IPS DF 4.7 (cell line): ENCODE results near the gene THRA.

ENCODE experiments used
- DNase-seq: peaks from one replicate; pipeline ENCODE4 v3.0.0-alpha.2; 2013; ENCODE audit warnings: low spot score; ENCODE audit errors: extremely low read depth

Gene THRA

DNA sequence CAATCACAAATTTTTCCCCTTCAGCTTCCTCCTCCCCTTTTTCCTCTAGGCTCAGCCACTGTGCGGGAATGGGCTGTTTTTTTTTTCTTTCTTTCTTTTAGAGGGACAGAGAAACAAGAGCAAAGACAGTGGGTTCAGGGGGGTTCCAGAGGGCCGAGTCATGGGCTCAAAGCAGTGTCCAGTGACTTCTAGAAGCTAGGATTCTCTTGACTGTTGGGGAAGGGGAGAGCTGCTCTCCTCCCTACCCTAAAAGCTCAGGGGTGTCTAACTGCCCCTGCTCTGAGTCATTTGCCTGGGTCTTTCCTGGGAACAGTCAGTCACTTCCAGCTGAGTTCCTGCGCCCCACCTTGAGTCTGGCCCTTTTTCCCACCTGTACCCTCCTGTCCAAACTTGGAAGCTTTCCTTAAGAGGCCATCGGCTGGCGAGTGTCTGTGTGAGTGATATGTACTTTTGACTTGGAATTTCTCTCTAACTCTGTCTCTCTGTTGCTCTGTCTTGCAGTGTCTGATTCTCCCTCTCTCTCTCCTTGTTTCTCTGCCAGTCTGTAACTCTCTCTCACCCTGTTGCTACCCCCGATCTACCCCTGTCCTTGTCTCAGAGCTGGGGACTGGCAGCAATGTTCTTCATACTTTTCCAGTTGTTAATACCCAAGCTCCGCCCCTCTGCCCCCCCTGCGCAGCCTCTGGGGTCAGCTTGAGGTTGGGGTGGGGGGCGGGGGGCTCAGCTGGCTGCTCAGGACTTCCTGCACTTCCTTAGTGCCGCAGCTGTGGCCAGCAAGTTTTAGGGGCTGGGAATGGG, 2.4 kb downstream of the THRA start:
- no peak for DNase-seq

DNA sequence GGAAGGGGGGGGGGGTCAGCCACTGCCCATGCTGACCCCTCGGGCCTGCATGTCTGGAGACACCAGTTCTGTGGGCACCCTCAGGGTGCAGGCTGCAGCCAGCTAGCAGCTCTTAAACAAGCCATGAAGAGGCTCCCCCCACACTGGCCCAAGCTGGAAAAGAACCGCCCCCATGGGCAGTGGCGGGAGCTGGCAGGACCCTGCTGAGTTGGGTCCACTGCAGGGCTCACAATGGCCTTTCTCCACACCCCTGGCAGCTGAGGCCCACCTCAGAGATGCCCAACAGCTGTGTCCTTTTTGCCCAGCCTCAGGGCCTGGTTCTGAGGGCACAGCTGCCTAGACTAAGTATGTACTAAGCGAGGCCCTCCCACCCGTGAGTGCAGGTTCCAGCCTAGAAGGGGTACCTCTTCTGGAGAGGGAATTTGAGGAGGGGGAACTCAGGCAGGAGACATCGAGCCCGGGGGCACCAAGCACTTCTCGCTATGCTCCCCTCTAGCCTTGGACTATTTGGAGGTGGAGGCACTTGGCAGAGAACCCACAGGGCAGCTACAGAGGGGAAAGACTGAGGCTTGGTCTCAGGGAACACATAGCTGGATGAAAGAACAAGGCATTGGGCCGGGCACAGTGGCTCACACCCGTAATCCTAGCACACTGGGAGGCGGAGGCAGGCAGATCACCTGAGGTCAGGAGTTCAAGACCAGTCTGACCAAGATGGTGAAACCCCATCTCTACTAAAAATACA, 3.2 kb downstream of the THRA start:
- no peak for DNase-seq

DNA sequence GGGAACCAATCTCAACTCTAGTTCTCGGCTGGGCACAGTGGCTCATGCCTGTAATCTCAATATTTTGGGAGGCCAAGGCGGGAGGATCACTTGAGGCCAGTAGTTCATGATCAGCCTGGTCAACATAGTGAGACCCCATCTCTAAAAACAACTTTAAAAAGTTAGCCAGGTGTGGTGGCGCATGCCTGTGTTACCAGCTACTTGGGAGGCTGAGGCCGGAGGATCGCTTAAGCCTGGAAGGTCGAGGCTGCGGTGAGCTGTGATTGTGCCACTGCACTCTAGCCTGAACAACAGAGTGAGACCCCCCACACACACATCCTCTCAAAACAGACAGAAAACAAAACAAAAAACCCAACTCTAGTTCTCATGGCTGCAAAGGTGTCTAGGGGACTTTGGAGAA, 4.9 kb downstream of the THRA start:
- no peak for DNase-seq

GRCh38 chr17:40068129-40068581, 5.4 kb downstream of the THRA start:
- DNase-seq, result no peak

DNA sequence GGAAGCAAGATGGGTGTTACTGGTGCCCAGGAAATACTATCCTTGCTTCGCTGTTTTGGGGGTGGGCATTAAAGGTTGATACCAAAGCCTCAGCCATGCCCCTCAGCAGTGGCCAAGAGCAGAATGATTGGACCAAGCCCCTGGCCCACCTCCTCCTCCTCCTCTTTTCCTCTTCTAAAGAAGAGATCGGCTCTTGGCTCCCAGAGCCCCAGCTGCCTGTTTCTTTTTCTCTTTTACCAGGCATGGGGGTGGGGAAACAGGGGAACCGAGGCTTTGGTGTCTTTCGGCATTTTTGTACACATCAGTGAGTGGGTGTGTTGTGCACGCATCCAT, 5.8 kb downstream of the THRA start:
- no peak for DNase-seq

DNA sequence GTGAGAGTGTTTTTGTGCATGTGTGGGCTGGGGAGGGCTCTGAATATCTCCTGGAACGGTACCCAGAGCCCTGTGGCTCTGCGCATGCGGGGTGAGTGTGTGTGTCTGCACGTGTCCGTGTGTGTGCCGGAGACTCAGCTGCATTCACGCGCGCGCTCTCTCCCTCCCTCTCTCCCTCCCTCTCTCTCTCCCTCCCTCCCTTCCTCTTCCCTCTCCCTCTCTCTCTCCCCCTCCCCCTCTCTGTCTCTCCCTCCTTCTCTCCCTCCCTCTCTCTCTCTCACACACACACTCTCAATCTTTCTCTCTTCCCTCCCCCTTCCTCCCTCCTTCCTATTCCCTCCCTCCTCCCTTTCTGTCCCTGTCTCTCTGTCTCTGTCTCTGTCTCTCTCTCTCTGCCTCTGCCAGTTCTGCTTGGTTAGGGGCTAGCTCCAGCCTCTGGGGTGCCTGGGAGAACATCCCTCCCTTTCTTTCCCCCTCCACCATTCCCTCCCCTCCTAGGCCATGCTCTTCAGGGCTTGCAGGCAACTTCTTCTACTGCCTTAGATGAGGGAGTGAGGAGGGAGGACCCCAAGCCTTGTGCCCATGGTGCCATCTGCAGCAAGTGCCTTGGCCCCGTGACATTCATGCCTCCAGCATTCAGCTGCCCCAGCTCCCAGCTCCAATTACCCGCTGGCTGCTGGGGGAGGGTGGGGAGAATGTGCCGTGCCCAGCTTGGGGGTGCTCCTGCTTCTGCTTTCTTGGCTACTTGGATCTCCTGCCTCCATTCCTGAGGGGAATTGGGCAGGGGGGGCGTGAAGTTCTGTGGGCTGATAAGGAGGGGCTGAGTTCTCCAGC, 6.4 kb downstream of the THRA start:
- no peak for DNase-seq

DNA sequence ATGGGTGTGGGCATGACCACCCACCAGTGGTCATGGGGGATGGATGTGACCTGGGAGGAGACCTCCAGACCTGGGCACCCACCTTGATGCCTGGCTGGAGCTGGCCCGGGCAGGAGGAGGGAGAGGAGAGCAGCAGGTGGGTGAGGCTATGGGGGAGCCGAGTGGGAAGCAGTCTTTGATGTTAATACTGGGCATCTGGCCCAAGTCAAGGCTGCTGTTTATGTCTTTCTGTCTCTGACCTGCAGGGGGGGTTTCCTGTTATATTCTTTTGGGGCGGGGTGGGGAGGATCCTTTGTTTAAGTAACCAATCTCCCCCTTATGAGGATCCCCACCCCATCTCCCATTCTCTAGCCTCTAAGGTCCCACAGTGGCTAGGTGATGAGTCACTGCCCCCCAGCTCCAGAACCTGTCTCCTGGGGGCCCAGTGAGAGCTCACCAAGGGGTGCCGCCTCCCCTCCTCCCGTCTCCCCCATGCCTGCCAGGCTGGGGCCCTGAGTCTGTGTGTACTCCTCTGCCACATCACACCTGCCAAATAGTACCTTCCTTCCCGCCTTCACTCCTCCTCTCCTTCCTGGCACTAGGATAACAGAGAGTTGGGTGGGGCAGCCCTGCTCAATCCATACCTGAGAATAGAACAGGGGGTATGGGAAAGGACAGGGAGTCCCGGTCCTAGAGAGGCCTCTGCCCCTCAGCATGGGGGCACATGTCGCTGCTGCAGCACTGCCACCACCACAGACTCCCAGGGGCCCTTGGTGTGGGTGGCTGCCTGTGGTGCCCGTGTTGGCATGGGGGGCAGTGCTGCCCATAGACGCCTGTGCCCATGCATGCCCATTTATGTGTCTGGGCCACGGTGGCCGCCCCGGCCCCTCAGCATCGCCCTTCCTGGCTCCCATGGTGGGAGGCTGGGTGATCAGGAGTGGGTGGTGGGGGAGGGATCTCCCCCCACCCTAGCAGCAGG, 7.3 kb downstream of the THRA start:
- no peak for DNase-seq

DNA sequence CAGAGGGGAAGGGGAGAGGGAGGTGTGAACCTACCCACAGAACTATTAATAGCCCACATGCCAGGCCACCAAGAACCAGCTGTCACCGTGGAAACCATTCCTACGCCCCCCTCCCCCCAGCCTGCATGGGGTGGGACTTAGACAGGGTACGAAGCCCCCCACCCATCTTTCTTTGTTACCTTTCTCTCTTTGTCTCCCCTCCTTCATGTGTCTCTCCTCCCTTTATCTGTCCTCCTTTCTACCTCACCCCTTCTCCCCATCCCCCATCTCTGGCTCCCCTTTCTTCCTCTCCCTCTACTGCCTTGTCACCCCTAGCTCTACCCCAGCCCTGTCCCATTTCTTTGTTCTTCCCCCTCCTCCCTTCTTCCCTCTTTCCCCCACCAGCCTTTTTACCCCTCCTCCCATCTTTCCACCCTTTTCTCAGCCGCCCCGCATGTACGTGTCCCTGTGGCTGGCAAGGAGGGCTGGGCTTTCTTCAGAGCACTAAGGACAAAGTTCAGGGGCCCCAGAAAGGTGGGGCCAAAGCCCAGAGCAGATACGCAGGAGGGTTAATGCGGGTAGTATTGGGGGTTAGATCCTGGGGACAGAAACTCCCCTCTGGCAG, 8.0 kb downstream of the THRA start:
- DNase-seq, result no peak

DNA sequence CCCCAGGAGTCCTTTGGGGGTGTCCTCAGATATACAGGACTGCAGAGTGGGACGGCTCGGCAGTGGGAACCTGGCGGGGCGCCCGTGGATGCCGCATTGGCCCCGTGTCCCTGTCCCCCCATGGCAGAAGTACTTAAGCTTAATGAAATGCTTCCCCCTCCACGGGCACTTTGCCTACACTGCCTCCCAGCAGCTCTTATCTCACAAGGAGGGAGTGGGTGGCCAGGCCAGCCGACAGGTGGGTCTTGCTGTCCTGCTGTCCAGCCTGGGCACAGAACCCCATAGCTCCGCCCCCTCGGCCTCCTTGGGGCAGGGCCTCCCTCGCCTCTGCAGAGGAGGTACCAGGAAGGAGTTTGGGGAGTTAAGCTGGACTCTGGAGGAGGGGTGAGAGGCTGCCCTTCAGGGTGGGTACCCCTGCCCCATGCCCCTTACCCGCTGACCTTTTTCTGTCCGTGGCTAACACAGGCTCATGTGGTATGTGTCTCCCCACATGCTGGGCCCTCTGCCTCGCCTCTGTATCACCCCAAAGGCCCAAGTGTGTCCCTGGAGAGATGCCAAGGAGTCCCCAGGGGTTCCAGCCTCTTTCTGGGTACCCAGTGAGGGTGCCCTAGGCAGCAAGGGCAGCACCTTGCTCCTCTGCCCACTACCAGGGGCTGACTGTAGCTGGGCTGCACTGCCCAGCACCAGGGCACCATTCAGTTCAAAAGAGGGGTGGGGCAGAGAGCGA, 8.7 kb downstream of the THRA start:
- DNase-seq, result no peak

DNA sequence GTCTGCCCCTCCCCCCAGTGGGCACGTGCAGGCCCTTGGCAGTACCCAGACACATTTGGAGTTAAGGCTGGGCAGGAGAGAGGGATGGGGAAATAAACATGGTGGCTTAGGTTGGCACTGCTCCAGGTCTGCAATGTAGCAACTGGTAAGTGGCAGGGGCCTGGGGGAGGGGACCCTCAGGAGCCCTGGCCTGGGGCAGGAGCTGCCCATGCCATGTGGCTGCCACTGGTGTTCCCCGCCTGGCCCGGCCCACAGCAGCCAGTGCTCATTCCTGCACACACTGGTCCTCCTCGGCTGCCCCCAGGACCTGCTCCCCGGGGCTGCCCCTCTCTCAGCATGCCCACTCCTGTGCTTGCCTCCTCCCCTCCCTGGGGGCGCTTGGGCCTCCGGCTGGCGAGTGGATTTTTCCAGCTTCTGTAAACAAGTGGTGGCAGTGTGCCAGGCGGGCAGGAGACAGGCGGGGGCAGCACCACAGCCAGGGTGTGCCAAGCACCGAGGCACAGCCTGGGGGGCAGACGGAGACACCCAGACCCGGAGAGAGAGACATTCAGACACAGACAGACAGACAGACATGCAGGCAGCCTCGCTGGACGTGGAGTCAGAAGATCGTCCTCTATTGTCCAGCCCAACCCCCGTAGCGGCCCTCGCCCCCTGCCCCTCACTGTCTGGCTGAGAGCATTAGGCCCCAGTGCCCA, 9.4 kb downstream of the THRA start:
- DNase-seq, result no peak

- DNase-seq, result no peak
Observed at GRCh38 chr17:40072735-40073346, 10.1 kb downstream of the THRA start.

DNA sequence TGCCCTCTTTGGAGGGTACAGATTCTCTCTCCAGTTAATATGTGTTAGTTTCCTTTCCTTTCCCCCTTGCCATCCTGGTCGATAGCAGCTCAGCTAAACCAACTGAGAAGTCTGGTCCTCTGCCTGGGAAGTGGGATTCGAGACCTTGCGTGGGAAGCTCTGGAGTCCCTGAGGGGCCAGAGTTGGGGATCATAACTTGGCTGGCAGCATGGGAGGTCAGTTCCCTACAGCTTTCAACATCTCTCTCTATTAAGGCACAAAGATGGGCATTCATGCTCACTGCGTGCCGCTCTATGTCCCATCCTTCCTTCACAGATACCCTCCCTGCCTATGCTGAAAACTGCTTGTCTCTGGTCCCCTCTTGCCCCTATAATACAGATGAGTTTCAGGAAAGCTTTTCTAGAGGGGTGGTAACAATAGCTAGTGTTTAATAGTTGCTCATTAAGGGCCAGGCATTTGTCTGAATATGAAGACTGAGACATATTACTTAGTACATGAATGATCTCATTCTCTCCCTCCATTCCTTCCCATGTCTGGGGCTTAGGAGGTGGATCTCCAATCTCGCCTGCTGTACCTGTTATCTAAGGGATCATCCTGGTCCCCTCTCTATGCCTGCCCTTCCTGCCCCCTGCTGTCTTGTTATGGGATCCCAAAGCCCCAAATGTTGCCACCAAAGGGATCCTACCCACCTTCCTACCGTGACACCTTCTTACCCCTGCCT, 10.8 kb downstream of the THRA start:
- no peak for DNase-seq

DNA sequence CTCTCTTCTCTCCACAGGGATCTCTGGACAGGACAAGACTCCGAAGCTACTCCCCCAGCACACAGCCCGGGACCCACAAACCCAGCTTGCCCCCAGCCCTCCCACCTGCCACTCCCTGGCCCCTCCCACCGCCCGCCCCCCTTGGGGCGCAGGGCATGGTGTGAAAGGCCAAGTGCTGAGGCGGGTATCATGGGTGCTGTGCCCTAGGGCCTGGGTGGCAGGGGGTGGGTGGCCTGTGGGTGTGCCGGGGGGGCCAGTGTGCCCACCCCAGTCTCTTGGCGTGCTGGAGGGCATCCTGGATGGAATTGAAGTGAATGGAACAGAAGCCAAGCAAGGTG, 11.4 kb downstream of the THRA start:
- no peak for DNase-seq

DNA sequence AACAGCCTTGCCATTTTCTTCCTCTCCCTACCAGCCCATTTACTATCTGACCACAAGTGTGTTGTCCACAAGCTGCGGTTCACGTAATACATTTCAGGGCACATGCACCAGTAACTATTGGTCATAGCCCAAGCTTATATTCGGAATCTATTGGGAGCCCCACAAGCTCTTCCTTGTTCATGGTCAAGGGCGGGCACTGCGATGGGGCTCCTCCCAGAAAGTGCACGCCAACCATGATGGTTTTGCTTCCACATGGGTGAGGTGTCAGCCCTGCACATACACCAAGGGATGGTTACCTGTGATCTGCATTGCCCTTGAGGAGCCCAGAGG, 12.1 kb downstream of the THRA start:
- no peak for DNase-seq

DNA sequence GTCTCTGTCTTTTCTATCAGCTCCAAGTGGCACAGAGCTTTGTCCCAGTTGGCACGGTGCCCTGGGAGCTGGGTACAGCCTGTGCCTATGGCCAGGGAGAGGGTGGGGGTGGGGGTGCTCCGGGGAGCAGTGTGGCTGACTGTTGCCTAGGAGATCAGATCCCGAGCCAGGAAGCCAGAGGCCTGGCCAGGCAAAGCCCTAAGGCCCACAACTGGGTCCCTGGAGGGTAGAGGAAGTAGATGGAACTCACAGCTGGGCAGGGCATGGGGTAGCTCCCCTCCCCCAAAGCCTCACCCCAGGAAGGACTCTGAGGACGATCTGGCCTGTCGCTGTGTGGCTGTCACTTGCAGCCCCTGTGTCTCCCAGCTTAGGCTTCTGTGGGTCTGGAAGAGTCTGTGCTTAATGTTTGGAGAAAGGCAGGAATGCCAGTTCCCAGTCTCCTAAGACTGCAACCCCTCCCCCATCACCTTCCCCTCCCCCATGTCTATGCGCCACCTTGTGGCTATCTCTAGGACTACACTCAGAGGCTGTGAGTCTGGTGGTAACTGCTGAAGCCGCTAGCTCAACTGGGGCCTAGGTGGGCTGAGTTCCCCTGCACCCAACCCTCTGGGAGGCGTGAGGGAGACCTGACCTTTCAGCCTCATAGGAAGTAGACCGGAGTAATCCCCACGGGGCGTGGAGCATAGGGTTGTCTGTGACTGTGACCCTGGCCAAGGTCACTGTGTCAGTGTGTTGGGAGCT, 12.6 kb downstream of the THRA start:
- DNase-seq, result no peak

- DNase-seq, result no peak
Observed at GRCh38 chr17:40075942-40076498, 13.3 kb downstream of the THRA start.

DNA sequence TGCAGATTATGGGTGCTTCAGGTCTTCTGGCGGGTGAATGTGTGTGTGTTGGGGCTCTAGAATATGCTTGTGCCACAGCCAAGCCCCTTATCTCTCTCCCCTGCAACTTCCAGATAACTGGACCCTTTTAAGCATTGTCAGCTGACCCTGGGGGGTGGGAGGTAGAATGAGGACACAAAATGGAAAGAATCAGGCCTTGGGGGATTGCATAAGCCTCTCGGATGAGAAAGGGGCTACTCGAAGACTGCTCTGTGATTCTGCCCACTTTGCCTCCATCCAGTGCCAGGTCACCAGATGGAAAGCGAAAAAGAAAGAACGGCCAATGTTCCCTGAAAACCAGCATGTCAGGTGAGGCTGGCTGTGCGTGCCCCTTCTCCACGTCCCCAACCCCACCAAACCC, 13.8 kb downstream of the THRA start:
- DNase-seq, result no peak
